Endothelial cell of umbilical vein (primary cell): ENCODE results near the gene SGCD. TPM values are rescaled to one million over a fixed set of nuclear protein-coding genes. Genes with fewer than 3 reads are reported as not detected.

Experiments used
- Bru-seq: library from RNA; stranded (reverse); fragments of 400-500 nt; gene quantifications from one replicate; lab custom pipeline; 2021; lab: Mats Ljungman, UMichigan
- BruChase-seq, 2 experiments: library from RNA; stranded (reverse); fragments of 400-500 nt; gene quantifications; one replicate each; lab custom pipeline; 2021; lab: Mats Ljungman, UMichigan
- BruUV-seq: library from RNA; stranded (reverse); fragments of 400-500 nt; replicated peaks from 2 replicates; lab custom pipeline; 2021; lab: Mats Ljungman, UMichigan
- CTCF ChIA-PET: fragments of 300-600, 350-600 bp; sonication (Branson Sonifier 250); formaldehyde crosslinking; loops from one replicate; lab custom pipeline; 2021; ENCODE audit warnings: antibody characterized with exemption, inconsistent platforms; lab: Charles Lee
- POLR2A ChIA-PET: fragments of 300-600, 350-600 bp; sonication (Branson Sonifier 250); formaldehyde crosslinking; loops from one replicate; lab custom pipeline; 2021; ENCODE audit warnings: antibody characterized with exemption, inconsistent platforms; lab: Charles Lee
- DNase-seq: peaks from one replicate; pipeline ENCODE4 v3.0.0-alpha.2; 2011; ENCODE audit warnings: low read depth, low spot score
- FAIRE-seq: peaks from 2 replicates; lab custom pipeline; 2011; peaks lifted over from hg19 to GRCh38; lab: Jason Lieb, UNC
- H2AFZ ChIP-seq: 2 replicates; pipeline ENCODE4 v1.6.0; 2012; ENCODE audit warnings: low read depth, low read length, control low read depth, inconsistent platforms
- H3K27ac ChIP-seq: 2 replicates; pipeline ENCODE4 v1.5.1; 2011; ENCODE audit warnings: low read depth, mild to moderate bottlenecking, control low read depth, low read length, moderate library complexity; ENCODE audit not compliant: insufficient read depth
- H3K27me3 ChIP-seq, 2 experiments: 2 replicates each; pipeline versions ENCODE4 v1.6.0 to v1.6.1; 2011; ENCODE audit warnings: low read length in 2 of 2, mixed read lengths in 1 of 2; ENCODE audit not compliant: control insufficient read depth in 2 of 2, insufficient read depth in 2 of 2
- H3K36me3 ChIP-seq, 2 experiments: 2 replicates in 1 of 2; 3 replicates in 1 of 2; pipeline ENCODE4 v1.5.1; 2011; ENCODE audit warnings: low read length in 2 of 2, mild to moderate bottlenecking in 1 of 2, moderate library complexity in 1 of 2; ENCODE audit not compliant: control insufficient read depth in 2 of 2, insufficient read depth in 2 of 2; ENCODE audit errors: extremely low read depth in 1 of 2
- H3K4me1 ChIP-seq: 3 replicates; pipeline ENCODE4 v1.5.1; 2011; ENCODE audit warnings: mild to moderate bottlenecking, low read length; ENCODE audit not compliant: control insufficient read depth, insufficient read depth; ENCODE audit errors: extremely low read depth
- H3K4me2 ChIP-seq: 2 replicates; pipeline ENCODE4 v1.6.1; 2011; ENCODE audit warnings: low read length, control low read depth, mixed read lengths; ENCODE audit not compliant: insufficient read depth
- H3K4me3 ChIP-seq, 3 experiments: fragments of 200-600 bp in 1 of 3; sonication (generic), shearing (Covaris generic) in 1 of 3; replicated peaks in 1 of 3; 2 replicates each; pipeline ENCODE4 v1.5.1; 2011 to 2016; ENCODE audit warnings: control low read depth in 3 of 3, low read length in 3 of 3, mild to moderate bottlenecking in 2 of 3, inconsistent platforms in 1 of 3, low read depth in 1 of 3, moderate library complexity in 1 of 3; ENCODE audit not compliant: insufficient read depth in 1 of 3
- H3K79me2 ChIP-seq: 2 replicates; pipeline ENCODE4 v1.6.0; 2012; ENCODE audit warnings: low read length, inconsistent platforms; ENCODE audit not compliant: control insufficient read depth, insufficient read depth
- H3K9ac ChIP-seq: replicated peaks from 2 replicates; pipeline ENCODE3; 2011; ENCODE audit warnings: low read length, control low read depth; ENCODE audit not compliant: insufficient read depth; ENCODE audit errors: extremely low read depth
- H3K9me1 ChIP-seq: replicated peaks from 3 replicates; pipeline ENCODE4 v1.6.0; 2011; ENCODE audit warnings: mild to moderate bottlenecking, low read length; ENCODE audit not compliant: control insufficient read depth, insufficient read depth; ENCODE audit errors: extremely low read depth
- H3K9me3 ChIP-seq: replicated peaks from 2 replicates; pipeline ENCODE4 v1.5.1; 2012; ENCODE audit warnings: low read length, inconsistent platforms; ENCODE audit not compliant: control insufficient read depth, insufficient read depth
- H4K20me1 ChIP-seq: replicated peaks from 2 replicates; pipeline ENCODE3; 2011; ENCODE audit warnings: mild to moderate bottlenecking, low read length; ENCODE audit not compliant: control insufficient read depth, insufficient read depth; ENCODE audit errors: extremely low read depth
- CTCF ChIP-seq, 2 donors: IDR thresholded peaks; 1 replicate in 1 of 2; 2 replicates in 1 of 2; pipeline ENCODE4 v1.5.1; 2011; ENCODE audit warnings: low read length in 2 of 2, mild to moderate bottlenecking in 2 of 2, moderate library complexity in 2 of 2, control low read depth in 1 of 2, inconsistent platforms in 1 of 2, low read depth in 1 of 2; ENCODE audit not compliant: insufficient read depth in 1 of 2; ENCODE audit errors: extremely low read depth in 1 of 2
- EZH2 ChIP-seq: IDR thresholded peaks from 2 replicates; pipeline ENCODE4 v1.6.1; 2012; ENCODE audit warnings: borderline replicate concordance, low read depth, mild to moderate bottlenecking, moderate library complexity, low read length, inconsistent platforms; ENCODE audit not compliant: severe bottlenecking
- FOS ChIP-seq: IDR thresholded peaks from 2 replicates; pipeline ENCODE4 v1.6.1; 2011; ENCODE audit warnings: mild to moderate bottlenecking, low read length, moderate library complexity, borderline replicate concordance; ENCODE audit not compliant: insufficient read depth
- GATA2 ChIP-seq: IDR thresholded peaks from 2 replicates; pipeline ENCODE4 v1.7.0; 2011; ENCODE audit warnings: low read depth, mild to moderate bottlenecking, moderate library complexity, mixed read lengths, low read length; ENCODE audit not compliant: insufficient read length, insufficient read depth
- JUN ChIP-seq: IDR thresholded peaks from 2 replicates; pipeline ENCODE4 v1.6.1; 2011; ENCODE audit warnings: borderline replicate concordance, low read depth; ENCODE audit not compliant: insufficient read length, insufficient read depth
- MAX ChIP-seq: IDR thresholded peaks from 2 replicates; pipeline ENCODE4 v1.6.1; 2011; ENCODE audit not compliant: insufficient read depth, insufficient read length
- MYC ChIP-seq: IDR thresholded peaks from one replicate; pipeline ENCODE4 v1.6.1; 2011; ENCODE audit warnings: mild to moderate bottlenecking, low read depth, low read length
- POLR2A ChIP-seq: IDR thresholded peaks from 2 replicates; pipeline ENCODE4 v1.6.1; 2012; ENCODE audit warnings: low read depth, mild to moderate bottlenecking, control low read depth, low read length
- POLR2AphosphoS5 ChIP-seq: IDR thresholded peaks from 2 replicates; pipeline ENCODE4 v1.6.1; 2012; ENCODE audit warnings: low read depth, mild to moderate bottlenecking, control low read depth, low read length, moderate library complexity; ENCODE audit not compliant: insufficient read depth
- dilution Hi-C: fragments of 300-500 bp; cut with MboI; formaldehyde crosslinking; loops from one replicate; pipeline ENCODE4 v1.15.0; 2019; ENCODE audit warnings: low sequenced_read_pairs; ENCODE audit not compliant: extremely low pct_ligation_motif_present
- intact Hi-C: fragments of 100-400 bp; cut with micrococcal nuclease; formaldehyde crosslinking; loops from one replicate; pipeline ENCODE4 v1.10.0; 2022
- long read RNA-seq: library from polyadenylated mRNA; stranded (forward); transcript quantifications from one replicate; pipeline ENCODE4 v2.0.0, GENCODE V29; 2021
- polyA minus RNA-seq, 3 experiments: library from RNA; depleted of rRNA, polyadenylated mRNA; stranded (reverse); fragments of >200 nt; gene quantifications; 1 replicate in 1 of 3; 2 replicates in 2 of 3; pipeline ENCODE4 v1.2.3, GENCODE V29; 2011
- polyA plus RNA-seq, 4 experiments: library from polyadenylated mRNA; depleted of rRNA in 3 of 4; stranded (reverse) in 3 of 4; unstranded in 1 of 4; fragments of >200 nt; gene quantifications; 2 replicates each; pipeline versions ENCODE4 v1.2.1 to v1.2.3, GENCODE V29; 2011 to 2012; ENCODE audit warnings: missing spikeins in 1 of 4
- total RNA-seq: library from RNA; stranded (reverse); gene quantifications from 2 replicates; pipeline ENCODE4 v1.2.3, GENCODE V29; 2021

Gene SGCD
- total RNA-seq (not detected in 2 replicates), polyA plus RNA-seq (not detected in 2 replicates), polyA minus RNA-seq (not detected in 2 replicates), Bru-seq, nascent RNA (percentile 1 among the genes with signal in this experiment), BruChase-seq, experiment 1, labeled RNA remaining after a 6-hour chase (percentile 1 among the genes with signal in this experiment), BruChase-seq, experiment 2, labeled RNA remaining after a 2-hour chase (percentile 2 among the genes with signal in this experiment)
- polyA plus RNA-seq (2011; cell fraction: cytosol; rRNA removed): not detected in 2 replicates
- polyA plus RNA-seq (2011; cell fraction: nucleus; rRNA removed): not detected in 2 replicates
- not detected in 2 replicates for polyA plus RNA-seq (2012)
- not detected for polyA minus RNA-seq (2011; cell fraction: cytosol; rRNA and poly(A)+ RNA removed)
- polyA minus RNA-seq (2011; cell fraction: nucleus; rRNA and poly(A)+ RNA removed): not detected in 2 replicates
- long read RNA-seq: 0 reads

GRCh38 chr5:156326718-156327259 lies at the start of gene SGCD:
Gene SGCD, plus strand, starts transcription at chr5:156327164.
- Histone ChIP-seq H2AFZ (no peak within 1 kb of the TSS), H3K27ac (no peak within 1 kb of the TSS), H3K9me1 (no peaks in the 10 kb centered on the region), H3K4me1 (no peaks in the 10 kb centered on the region), H3K27me3 (no peaks in the 10 kb centered on the region), H3K9me3 (peaks cover 4% of the 10 kb centered on the region), H3K4me3 (no peak within 1 kb of the TSS), H3K4me2 (no peak within 1 kb of the TSS), H3K9ac (no peak within 1 kb of the TSS), H4K20me1 (no peaks in the 10 kb centered on the region), H3K79me2 (no peaks in the 10 kb centered on the region), H3K36me3 (no peaks in the 10 kb centered on the region)
- CTCF ChIA-PET: no interaction called here
- TF ChIP-seq GATA2 (no peak), POLR2A (no peak), JUN (no peak), EZH2 (no peak), MYC (no peak), FOS (no peak), CTCF (IDR thresholded peaks at IDR 0.05; ENCODE audit: extremely low read depth in 1 of 2, insufficient read depth in 1 of 2, low read depth in 1 of 2, low read length in 2 of 2) (no peak), POLR2AphosphoS5 (no peak), MAX (no peak)
- DNase-seq (peak; percentile 1), FAIRE-seq (no peak)
- BruUV-seq: no TSS peak
- intact Hi-C loops (no loop called here), dilution Hi-C loops (no loop called here)
- POLR2A ChIA-PET: no interaction called here
